EL (cell line): Measurements from ENCODE around the gene TPGS1.

Source experiments
- DNase-seq: peaks from one replicate; pipeline ENCODE4 v3.0.0-alpha.2; 2016

TPGS1 gene

DNA sequence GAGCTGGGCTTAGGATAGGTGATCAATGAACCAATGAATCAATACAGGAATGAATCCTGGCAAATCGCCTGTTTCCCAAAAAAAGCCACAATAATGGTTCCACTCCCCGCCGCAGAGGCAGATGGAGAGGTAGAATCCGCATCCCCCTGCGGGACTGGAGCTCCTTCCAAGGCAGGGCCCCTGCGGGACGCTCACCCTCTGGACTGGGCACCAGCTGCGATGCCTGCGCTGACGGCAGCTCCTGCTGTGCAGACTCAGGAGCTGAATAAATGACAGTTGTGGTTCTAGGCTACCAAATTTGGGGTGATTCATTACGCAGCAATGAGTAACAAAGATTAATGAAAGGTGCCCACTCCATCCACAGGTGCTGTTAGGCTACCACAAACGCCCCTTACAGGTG is 15.4 kb downstream of the TPGS1 start:
- DNase-seq: no peak

DNA sequence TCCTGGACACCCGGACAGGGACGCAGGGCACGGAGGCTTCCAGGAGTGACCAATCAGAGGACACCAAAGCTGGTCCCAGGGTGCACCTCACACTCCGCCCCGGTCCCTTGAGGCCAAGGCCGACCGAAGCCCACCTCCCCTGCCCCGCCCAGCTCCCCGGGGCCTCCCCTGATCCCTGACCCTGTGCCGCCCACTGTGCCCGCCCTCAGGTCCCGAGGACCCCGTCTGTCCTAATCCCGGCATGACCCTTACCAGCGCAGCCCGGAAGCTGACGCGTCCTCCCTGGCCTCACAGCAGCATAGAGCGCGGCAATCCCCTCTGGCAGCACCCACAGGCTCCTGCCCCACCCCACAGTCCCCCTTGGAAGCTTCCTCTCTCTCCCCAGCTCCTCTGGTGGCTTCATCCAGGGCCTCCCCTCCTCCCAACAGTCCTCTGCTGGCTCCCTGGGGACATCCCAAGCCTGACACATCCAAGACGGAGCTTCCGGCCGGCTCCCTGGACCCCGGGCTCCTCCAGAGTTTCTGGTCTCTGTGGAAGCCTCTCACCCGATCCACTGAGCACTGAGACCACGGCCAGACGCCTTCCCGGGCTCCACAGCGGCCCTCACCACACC is 16.9 kb downstream of the TPGS1 start:
- DNase-seq: no peak

DNA sequence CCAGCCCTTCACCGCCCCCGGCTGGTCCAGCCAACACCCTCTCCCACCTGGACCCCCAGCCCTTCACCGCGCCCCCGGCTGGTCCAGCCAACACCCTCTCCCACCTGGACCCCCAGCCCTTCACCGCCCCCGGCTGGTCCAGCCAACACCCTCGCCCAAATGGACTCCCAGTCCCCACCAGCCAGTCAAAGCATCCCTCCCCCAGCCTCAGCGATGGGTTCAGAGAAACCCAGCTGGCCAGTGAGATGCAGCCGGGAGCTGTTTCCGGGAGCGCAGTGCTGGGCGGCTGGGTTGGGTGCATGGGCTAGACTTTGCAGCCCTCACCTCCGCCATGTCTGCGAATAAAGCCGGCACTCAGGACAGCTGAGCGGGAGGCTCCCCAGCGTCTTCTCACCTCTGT is 17.7 kb downstream of the TPGS1 start:
- DNase-seq: no peak

DNA sequence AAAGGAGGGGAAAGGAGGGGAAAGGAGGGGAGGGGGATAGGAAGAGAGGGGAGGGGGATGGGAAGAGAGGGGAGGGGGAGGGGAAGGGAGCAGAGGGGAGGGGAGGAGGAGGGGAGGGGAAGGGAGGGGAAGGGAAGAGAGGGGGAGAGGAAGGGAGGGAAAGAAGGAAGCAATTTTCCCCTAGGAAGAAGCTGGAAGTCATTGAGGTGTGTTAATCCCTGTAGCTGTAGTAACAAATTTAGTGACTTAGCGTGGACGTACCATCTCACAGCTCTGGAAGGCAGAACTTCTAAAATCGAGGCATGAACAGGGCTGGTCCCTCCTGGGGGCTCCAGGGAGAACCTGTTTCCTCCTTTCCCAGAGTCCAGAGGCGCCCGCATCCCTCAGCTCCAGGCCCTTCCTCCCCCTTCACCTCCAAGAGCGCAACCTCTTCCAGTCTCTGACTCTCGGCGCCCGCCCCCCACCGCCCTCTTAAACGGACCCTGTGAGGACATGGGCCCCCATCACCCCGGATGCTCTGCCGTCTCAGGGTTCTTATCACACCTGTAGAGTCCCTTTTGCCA is 18.6 kb downstream of the TPGS1 start:
- no peak for DNase-seq

DNA sequence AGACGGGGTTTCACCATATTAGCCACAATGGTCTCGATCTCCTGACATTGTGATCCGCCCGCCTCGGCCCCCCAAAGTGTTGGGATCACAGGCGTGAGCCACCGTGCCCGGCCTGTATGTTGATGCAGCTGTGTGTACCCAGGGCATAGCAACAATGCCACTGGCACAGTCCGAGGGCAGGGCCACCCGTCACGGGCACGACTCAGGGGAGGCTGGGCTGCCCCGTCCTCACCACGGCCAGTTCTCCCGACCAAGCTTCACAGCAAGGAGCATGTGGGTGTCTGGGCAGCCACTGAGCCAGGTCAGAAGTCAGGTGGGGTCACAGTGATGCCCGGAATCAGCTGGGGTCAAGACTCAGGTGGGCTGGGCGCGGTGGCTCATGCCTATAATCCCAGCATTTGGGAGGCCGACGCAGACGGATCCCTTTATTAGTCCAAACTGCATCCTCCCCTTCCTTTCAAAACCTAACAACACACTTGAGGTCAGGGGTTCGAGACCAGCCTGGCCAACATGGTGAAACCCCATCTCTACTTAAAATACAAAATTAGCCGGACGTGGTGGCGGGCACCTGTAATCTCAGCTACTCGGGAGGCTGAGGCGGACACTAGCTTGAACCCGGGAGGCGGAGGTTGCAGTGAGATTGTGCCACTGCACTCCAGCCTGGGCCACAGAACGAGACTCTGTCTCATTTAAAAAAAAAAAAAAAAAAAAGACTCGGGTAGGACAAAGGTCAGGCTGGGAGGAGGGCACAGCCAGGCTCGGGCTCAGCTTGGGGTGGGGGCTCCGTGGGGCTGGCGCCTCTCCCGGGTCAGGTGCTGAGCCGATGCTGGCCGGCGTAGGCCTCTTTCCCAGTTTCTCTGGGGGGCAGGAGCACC is 23.1 kb downstream of the TPGS1 start:
- DNase-seq: no peak

- DNase-seq: peak; percentile 83
Observed at GRCh38 chr19:531009-531752, 23.9 kb downstream of the TPGS1 start.

DNA sequence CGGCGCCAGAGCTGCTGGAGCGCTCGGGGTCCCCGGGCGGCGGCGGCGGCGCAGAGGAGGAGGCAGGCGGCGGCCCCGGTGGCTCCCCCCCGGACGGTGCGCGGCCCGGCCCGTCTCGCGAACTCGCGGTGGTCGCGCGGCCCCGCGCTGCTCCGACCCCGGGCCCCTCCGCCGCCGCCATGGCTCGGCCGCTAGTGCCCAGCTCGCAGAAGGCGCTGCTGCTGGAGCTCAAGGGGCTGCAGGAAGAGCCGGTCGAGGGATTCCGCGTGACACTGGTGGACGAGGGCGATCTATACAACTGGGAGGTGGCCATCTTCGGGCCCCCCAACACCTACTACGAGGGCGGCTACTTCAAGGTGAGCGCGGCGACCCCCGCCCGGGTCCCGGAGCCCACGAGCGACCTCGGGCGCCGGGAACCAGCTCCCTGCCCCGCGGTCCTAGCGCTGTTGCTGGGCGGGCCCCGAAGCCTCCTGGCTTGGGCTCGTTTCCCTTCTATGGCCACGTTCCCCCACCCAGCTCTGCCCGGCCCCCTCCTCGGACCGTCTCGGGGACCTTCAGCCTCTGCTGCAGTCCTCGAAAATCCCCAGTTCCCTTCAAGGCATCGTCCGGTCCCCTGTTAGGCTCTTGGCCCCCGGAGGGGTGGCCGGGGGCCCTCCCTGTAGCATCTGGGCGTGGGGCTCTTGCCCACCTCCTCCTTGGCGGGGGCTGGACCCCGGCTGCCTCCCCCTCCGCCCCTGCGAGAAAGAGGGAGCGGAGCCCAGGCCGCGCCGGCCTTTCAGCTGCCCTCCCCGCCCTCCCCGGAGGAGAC is 24.7 kb downstream of the TPGS1 start, which contains the start of gene CDC34:
TSS of gene CDC34 (plus strand) at position 8 of the 808 bp plus-strand sequence. CDS start at position 180, 172 bp downstream.
- DNase-seq: no peak

GRCh38 chr19:532561-533363 is 25.5 kb downstream of the TPGS1 start:
- peak; percentile 72 for DNase-seq

- no peak for DNase-seq
Observed at GRCh38 chr19:533364-534058, 26.2 kb downstream of the TPGS1 start.

- DNase-seq: no peak
Observed at GRCh38 chr19:534088-534487, 26.8 kb downstream of the TPGS1 start.

GRCh38 chr19:535017-535835 is 27.9 kb downstream of the TPGS1 start:
- DNase-seq: no peak

GRCh38 chr19:536031-536880 is 29.0 kb downstream of the TPGS1 start:
- no peak for DNase-seq

DNA sequence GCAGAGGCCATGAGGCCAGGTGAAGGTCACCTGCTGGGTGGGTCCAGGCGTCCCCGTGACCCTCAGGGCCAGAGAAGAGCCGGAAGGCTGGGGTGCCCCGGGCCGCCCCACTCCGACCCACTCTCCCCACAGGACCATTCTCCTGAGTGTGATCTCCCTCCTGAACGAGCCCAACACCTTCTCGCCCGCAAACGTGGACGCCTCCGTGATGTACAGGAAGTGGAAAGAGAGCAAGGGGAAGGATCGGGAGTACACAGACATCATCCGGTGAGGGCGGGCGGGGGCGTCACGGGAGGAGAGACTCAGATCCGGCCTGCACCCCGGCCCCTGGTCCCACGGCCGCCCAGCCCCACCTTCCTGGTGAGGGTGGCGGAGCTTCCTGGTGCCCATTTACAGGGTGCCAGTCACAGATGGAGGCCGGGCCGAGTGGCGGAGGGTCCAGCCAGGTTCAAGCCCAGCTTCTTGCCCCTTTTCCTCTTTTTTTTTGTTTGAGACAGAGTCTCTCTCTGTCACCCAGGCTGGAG is 29.6 kb downstream of the TPGS1 start:
- DNase-seq: no peak

GRCh38 chr19:538641-539428 is 31.5 kb downstream of the TPGS1 start:
- no peak for DNase-seq

- no peak for DNase-seq
Observed at GRCh38 chr19:539429-540030, 32.2 kb downstream of the TPGS1 start.

DNA sequence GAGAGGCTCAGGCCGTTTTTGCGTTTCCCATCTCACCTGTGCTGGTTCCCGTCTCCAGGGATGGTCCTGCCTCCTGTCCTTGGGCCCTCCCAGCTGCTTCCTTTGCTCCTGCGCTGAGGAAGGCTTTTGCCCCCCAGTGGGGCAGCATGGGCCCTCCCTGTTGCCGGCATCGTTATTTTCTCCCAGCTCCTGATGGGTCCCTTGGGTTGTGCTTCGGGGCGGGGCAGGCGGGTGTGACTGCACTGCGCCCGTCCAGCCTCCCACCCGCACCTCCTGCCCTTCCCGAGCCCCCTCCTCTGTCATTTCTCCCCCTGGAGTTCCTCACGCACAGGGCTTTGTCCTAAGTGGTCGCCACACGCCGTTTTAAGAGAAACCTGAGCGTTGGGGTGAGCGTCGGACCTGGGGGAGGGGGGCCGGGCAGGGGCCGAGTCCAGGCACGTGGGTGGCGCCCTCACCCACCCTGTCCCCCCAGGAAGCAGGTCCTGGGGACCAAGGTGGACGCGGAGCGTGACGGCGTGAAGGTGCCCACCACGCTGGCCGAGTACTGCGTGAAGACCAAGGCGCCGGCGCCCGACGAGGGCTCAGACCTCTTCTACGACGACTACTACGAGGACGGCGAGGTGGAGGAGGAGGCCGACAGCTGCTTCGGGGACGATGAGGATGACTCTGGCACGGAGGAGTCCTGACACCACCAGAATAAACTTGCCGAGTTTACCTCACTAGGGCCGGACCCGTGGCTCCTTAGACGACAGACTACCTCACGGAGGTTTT is 33.8 kb downstream of the TPGS1 start:
- no peak for DNase-seq

DNA sequence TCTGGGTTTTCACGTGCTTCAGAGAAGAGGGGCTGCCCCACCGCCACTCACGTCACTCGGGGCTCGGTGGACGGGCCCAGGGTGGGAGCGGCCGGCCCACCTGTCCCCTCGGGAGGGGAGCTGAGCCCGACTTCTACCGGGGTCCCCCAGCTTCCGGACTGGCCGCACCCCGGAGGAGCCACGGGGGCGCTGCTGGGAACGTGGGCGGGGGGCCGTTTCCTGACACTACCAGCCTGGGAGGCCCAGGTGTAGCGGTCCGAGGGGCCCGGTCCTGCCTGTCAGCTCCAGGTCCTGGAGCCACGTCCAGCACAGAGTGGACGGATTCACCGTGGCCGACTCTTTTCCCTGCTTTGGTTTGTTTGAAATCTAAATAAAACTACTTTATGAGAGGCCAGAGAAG is 34.4 kb downstream of the TPGS1 start:
- no peak for DNase-seq
